Endothelial cell of umbilical vein (primary cell): ENCODE measurements around the gene ZMIZ1. TPM values are rescaled to one million over a fixed set of nuclear protein-coding genes. Genes with fewer than 3 reads are reported as not detected.
"Not testable (repeated sequence)": the region's sequence is repeated elsewhere in the genome, so short reads cannot be mapped to it uniquely, and the experiment has no call there.

Experiments
- BruUV-seq: library from RNA; stranded (reverse); fragments of 400-500 nt; replicated peaks from 2 replicates; lab custom pipeline; 2021; lab: Mats Ljungman, UMichigan
- CTCF ChIA-PET: fragments of 300-600, 350-600 bp; sonication (Branson Sonifier 250); formaldehyde crosslinking; loops from one replicate; lab custom pipeline; 2021; ENCODE audit warnings: antibody characterized with exemption, inconsistent platforms; lab: Charles Lee
- POLR2A ChIA-PET: fragments of 300-600, 350-600 bp; sonication (Branson Sonifier 250); formaldehyde crosslinking; loops from one replicate; lab custom pipeline; 2021; ENCODE audit warnings: antibody characterized with exemption, inconsistent platforms; lab: Charles Lee
- DNase-seq: peaks from one replicate; pipeline ENCODE4 v3.0.0-alpha.2; 2011; ENCODE audit warnings: low read depth, low spot score
- FAIRE-seq: peaks from 2 replicates; lab custom pipeline; 2011; peaks lifted over from hg19 to GRCh38; lab: Jason Lieb, UNC
- H2AFZ ChIP-seq: 2 replicates; pipeline ENCODE4 v1.6.0; 2012; ENCODE audit warnings: low read depth, low read length, control low read depth, inconsistent platforms
- H3K27ac ChIP-seq: 2 replicates; pipeline ENCODE4 v1.5.1; 2011; ENCODE audit warnings: low read depth, mild to moderate bottlenecking, control low read depth, low read length, moderate library complexity; ENCODE audit not compliant: insufficient read depth
- H3K27me3 ChIP-seq, 2 experiments: 2 replicates each; pipeline versions ENCODE4 v1.6.0 to v1.6.1; 2011; ENCODE audit warnings: low read length in 2 of 2, mixed read lengths in 1 of 2; ENCODE audit not compliant: control insufficient read depth in 2 of 2, insufficient read depth in 2 of 2
- H3K36me3 ChIP-seq, 2 experiments: 2 replicates in 1 of 2; 3 replicates in 1 of 2; pipeline ENCODE4 v1.5.1; 2011; ENCODE audit warnings: low read length in 2 of 2, mild to moderate bottlenecking in 1 of 2, moderate library complexity in 1 of 2; ENCODE audit not compliant: control insufficient read depth in 2 of 2, insufficient read depth in 2 of 2; ENCODE audit errors: extremely low read depth in 1 of 2
- H3K4me1 ChIP-seq: 3 replicates; pipeline ENCODE4 v1.5.1; 2011; ENCODE audit warnings: mild to moderate bottlenecking, low read length; ENCODE audit not compliant: control insufficient read depth, insufficient read depth; ENCODE audit errors: extremely low read depth
- H3K4me2 ChIP-seq: 2 replicates; pipeline ENCODE4 v1.6.1; 2011; ENCODE audit warnings: low read length, control low read depth, mixed read lengths; ENCODE audit not compliant: insufficient read depth
- H3K4me3 ChIP-seq, 3 experiments: fragments of 200-600 bp in 1 of 3; sonication (generic), shearing (Covaris generic) in 1 of 3; replicated peaks in 1 of 3; 2 replicates each; pipeline ENCODE4 v1.5.1; 2011 to 2016; ENCODE audit warnings: control low read depth in 3 of 3, low read length in 3 of 3, mild to moderate bottlenecking in 2 of 3, inconsistent platforms in 1 of 3, low read depth in 1 of 3, moderate library complexity in 1 of 3; ENCODE audit not compliant: insufficient read depth in 1 of 3
- H3K79me2 ChIP-seq: 2 replicates; pipeline ENCODE4 v1.6.0; 2012; ENCODE audit warnings: low read length, inconsistent platforms; ENCODE audit not compliant: control insufficient read depth, insufficient read depth
- H3K9ac ChIP-seq: replicated peaks from 2 replicates; pipeline ENCODE3; 2011; ENCODE audit warnings: low read length, control low read depth; ENCODE audit not compliant: insufficient read depth; ENCODE audit errors: extremely low read depth
- H3K9me1 ChIP-seq: replicated peaks from 3 replicates; pipeline ENCODE4 v1.6.0; 2011; ENCODE audit warnings: mild to moderate bottlenecking, low read length; ENCODE audit not compliant: control insufficient read depth, insufficient read depth; ENCODE audit errors: extremely low read depth
- H3K9me3 ChIP-seq: replicated peaks from 2 replicates; pipeline ENCODE4 v1.5.1; 2012; ENCODE audit warnings: low read length, inconsistent platforms; ENCODE audit not compliant: control insufficient read depth, insufficient read depth
- H4K20me1 ChIP-seq: replicated peaks from 2 replicates; pipeline ENCODE3; 2011; ENCODE audit warnings: mild to moderate bottlenecking, low read length; ENCODE audit not compliant: control insufficient read depth, insufficient read depth; ENCODE audit errors: extremely low read depth
- EZH2 ChIP-seq: IDR thresholded peaks from 2 replicates; pipeline ENCODE4 v1.6.1; 2012; ENCODE audit warnings: borderline replicate concordance, low read depth, mild to moderate bottlenecking, moderate library complexity, low read length, inconsistent platforms; ENCODE audit not compliant: severe bottlenecking
- FOS ChIP-seq: IDR thresholded peaks from 2 replicates; pipeline ENCODE4 v1.6.1; 2011; ENCODE audit warnings: mild to moderate bottlenecking, low read length, moderate library complexity, borderline replicate concordance; ENCODE audit not compliant: insufficient read depth
- GATA2 ChIP-seq: IDR thresholded peaks from 2 replicates; pipeline ENCODE4 v1.7.0; 2011; ENCODE audit warnings: low read depth, mild to moderate bottlenecking, moderate library complexity, mixed read lengths, low read length; ENCODE audit not compliant: insufficient read length, insufficient read depth
- JUN ChIP-seq: IDR thresholded peaks from 2 replicates; pipeline ENCODE4 v1.6.1; 2011; ENCODE audit warnings: borderline replicate concordance, low read depth; ENCODE audit not compliant: insufficient read length, insufficient read depth
- MAX ChIP-seq: IDR thresholded peaks from 2 replicates; pipeline ENCODE4 v1.6.1; 2011; ENCODE audit not compliant: insufficient read depth, insufficient read length
- MYC ChIP-seq: IDR thresholded peaks from one replicate; pipeline ENCODE4 v1.6.1; 2011; ENCODE audit warnings: mild to moderate bottlenecking, low read depth, low read length
- POLR2A ChIP-seq: IDR thresholded peaks from 2 replicates; pipeline ENCODE4 v1.6.1; 2012; ENCODE audit warnings: low read depth, mild to moderate bottlenecking, control low read depth, low read length
- POLR2AphosphoS5 ChIP-seq: IDR thresholded peaks from 2 replicates; pipeline ENCODE4 v1.6.1; 2012; ENCODE audit warnings: low read depth, mild to moderate bottlenecking, control low read depth, low read length, moderate library complexity; ENCODE audit not compliant: insufficient read depth
- dilution Hi-C: fragments of 300-500 bp; cut with MboI; formaldehyde crosslinking; loops from one replicate; pipeline ENCODE4 v1.15.0; 2019; ENCODE audit warnings: low sequenced_read_pairs; ENCODE audit not compliant: extremely low pct_ligation_motif_present
- intact Hi-C: fragments of 100-400 bp; cut with micrococcal nuclease; formaldehyde crosslinking; loops from one replicate; pipeline ENCODE4 v1.10.0; 2022
- polyA plus RNA-seq, 4 experiments: library from polyadenylated mRNA; depleted of rRNA in 3 of 4; stranded (reverse) in 3 of 4; unstranded in 1 of 4; fragments of >200 nt; gene quantifications; 2 replicates each; pipeline versions ENCODE4 v1.2.1 to v1.2.3, GENCODE V29; 2011 to 2012; ENCODE audit warnings: missing spikeins in 1 of 4
- total RNA-seq: library from RNA; stranded (reverse); gene quantifications from 2 replicates; pipeline ENCODE4 v1.2.3, GENCODE V29; 2021
- TF ChIP-seq, protein P1 (sequence below), 2 donors: IDR thresholded peaks; 1 replicate in 1 of 2; 2 replicates in 1 of 2; pipeline ENCODE4 v1.5.1; 2011; ENCODE audit warnings: low read length in 2 of 2, mild to moderate bottlenecking in 2 of 2, moderate library complexity in 2 of 2, control low read depth in 1 of 2, inconsistent platforms in 1 of 2, low read depth in 1 of 2; ENCODE audit not compliant: insufficient read depth in 1 of 2; ENCODE audit errors: extremely low read depth in 1 of 2

The ZMIZ1 gene
- total and polyA plus RNA-seq, 2 donors (not counting 3 experiments of a cell fraction or from before 2014, with no cell fraction given) = 12.5 to 46.7 TPM

DNA sequence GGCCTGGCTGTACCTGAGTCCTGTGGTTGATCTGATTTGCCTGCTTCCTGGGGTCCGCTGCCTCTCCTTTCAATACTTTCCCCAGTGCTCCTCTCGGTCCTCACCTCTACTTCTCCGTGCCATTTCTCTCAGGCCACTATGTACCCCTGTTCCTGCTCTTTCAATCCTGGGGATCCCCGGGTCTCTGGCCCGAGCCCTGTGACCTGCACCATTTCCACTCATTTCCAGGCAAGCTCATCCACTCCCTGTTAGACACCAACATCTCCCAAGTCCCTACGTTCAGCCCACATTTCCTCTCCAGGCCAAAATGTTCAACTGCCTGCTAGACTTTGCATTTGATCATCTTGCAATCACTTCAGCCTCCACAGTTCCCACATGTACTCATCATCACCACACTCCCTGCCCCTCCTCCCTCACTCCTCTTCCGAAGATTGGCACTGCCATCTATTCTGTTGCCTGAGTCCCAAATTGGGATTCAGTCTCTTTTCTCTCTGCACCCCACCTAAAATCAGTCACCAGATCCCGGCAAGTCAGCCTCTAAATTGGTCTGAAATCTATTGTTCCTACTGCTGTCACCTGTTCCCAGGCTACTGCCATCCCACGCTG lies 34.4 kb upstream of the ZMIZ1 start:
- H2AFZ ChIP-seq = no peak overlapping the region
- H3K27ac ChIP-seq = no peak overlapping the region
- no peaks in the 10 kb centered on the region for H4K20me1 ChIP-seq
- H3K36me3 ChIP-seq = no peaks in the 10 kb centered on the region
- H3K79me2 ChIP-seq = no peaks in the 10 kb centered on the region
- H3K4me2 ChIP-seq = no peak overlapping the region
- ChIA-PET POLR2A (no interaction called here), CTCF (no interaction called here)
- DNase-seq (no peak), FAIRE-seq (no peak)
- TF ChIP-seq POLR2A = no peak
- TF ChIP-seq JUN = no peak
- no peak for TF ChIP-seq EZH2
- no peak for TF ChIP-seq FOS
- TF ChIP-seq, protein P1, sequence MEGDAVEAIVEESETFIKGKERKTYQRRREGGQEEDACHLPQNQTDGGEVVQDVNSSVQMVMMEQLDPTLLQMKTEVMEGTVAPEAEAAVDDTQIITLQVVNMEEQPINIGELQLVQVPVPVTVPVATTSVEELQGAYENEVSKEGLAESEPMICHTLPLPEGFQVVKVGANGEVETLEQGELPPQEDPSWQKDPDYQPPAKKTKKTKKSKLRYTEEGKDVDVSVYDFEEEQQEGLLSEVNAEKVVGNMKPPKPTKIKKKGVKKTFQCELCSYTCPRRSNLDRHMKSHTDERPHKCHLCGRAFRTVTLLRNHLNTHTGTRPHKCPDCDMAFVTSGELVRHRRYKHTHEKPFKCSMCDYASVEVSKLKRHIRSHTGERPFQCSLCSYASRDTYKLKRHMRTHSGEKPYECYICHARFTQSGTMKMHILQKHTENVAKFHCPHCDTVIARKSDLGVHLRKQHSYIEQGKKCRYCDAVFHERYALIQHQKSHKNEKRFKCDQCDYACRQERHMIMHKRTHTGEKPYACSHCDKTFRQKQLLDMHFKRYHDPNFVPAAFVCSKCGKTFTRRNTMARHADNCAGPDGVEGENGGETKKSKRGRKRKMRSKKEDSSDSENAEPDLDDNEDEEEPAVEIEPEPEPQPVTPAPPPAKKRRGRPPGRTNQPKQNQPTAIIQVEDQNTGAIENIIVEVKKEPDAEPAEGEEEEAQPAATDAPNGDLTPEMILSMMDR (IDR thresholded peaks at IDR 0.05; ENCODE audit: extremely low read depth in 1 of 2, insufficient read depth in 1 of 2, low read depth in 1 of 2, low read length in 2 of 2) = no peak
- no peak for TF ChIP-seq POLR2AphosphoS5
- no peak for TF ChIP-seq GATA2
- no peak for TF ChIP-seq MAX
- TF ChIP-seq MYC = no peak
- no peaks in the 10 kb centered on the region for H3K9me3 ChIP-seq
- intact Hi-C loops = no loop called here
- no TSS peak for BruUV-seq
- H3K9ac ChIP-seq = no peak overlapping the region
- H3K4me3 ChIP-seq = no peak overlapping the region
- dilution Hi-C loops = no loop called here
- peaks cover 2 to 18% of the 10 kb centered on the region in 2 experiments for H3K27me3 ChIP-seq
- no peaks in the 10 kb centered on the region for H3K4me1 ChIP-seq
- no peaks in the 10 kb centered on the region for H3K9me1 ChIP-seq

- intact Hi-C loops, H2AFZ ChIP-seq, H3K79me2 ChIP-seq, H3K27ac ChIP-seq, BruUV-seq, H3K4me1 ChIP-seq, H3K4me2 ChIP-seq, POLR2A ChIA-PET, H4K20me1 ChIP-seq, DNase-seq, H3K9me1 ChIP-seq, dilution Hi-C loops, H3K9ac ChIP-seq, H3K4me3 ChIP-seq, FAIRE-seq, H3K9me3 ChIP-seq, H3K36me3 ChIP-seq: not testable (repeated sequence)
- peaks cover 17 to 19% of the 10 kb centered on the region in 2 experiments for H3K27me3 ChIP-seq
- CTCF ChIA-PET = interaction anchor here (1.2 kb wide), 1 partner anchor 12 kb away, joined by 5 read pairs; no protein-coding TSS in a partner anchor
These were observed 32.4 kb upstream of the ZMIZ1 start for GRCh38 chr10:79036416-79036815.
